IMR-90 (cell line): Measurements from ENCODE around the gene STRN4. TPM values are rescaled to one million over a fixed set of nuclear protein-coding genes. Genes with fewer than 3 reads are reported as not detected.

Source experiments
- ATAC-seq: fragments of 200-7000 bp; cut with Tn5 transposase; 2 replicates; pipeline ENCODE4 v1.9.1; 2020; ENCODE audit warnings: low read depth, mild to moderate bottlenecking, moderate library complexity
- BruUV-seq: library from RNA; stranded (reverse); fragments of 400-500 nt; replicated peaks from 2 replicates; lab custom pipeline; 2021; lab: Mats Ljungman, UMichigan
- CTCF ChIA-PET: fragments of 300-600 bp; formaldehyde crosslinking; extraction: SDS; loops from one replicate; lab custom pipeline; 2021; ENCODE audit warnings: antibody characterized with exemption; lab: Yijun Ruan, JAX
- POLR2A ChIA-PET: fragments of 300-600 bp; sonication (Branson Sonifier 250); formaldehyde crosslinking; loops from one replicate; lab custom pipeline; 2022; ENCODE audit warnings: antibody characterized with exemption; ENCODE audit not compliant: unreplicated experiment; lab: Charles Lee
- DNase-seq: peaks from one replicate; pipeline ENCODE4 v3.0.0; 2013
- H2AFZ ChIP-seq: replicated peaks from 2 replicates; pipeline ENCODE3; 2013; ENCODE audit warnings: low read length, mild to moderate bottlenecking; ENCODE audit not compliant: poor library complexity
- H2AK5ac ChIP-seq: 2 replicates; pipeline ENCODE4 v1.6.1; 2013; ENCODE audit warnings: low read depth, low read length, inconsistent platforms
- H2AK9ac ChIP-seq: replicated peaks from 2 replicates; pipeline ENCODE3; 2013; ENCODE audit warnings: mild to moderate bottlenecking, low read depth, low read length, moderate library complexity; ENCODE audit not compliant: poor library complexity
- H2BK120ac ChIP-seq: 2 replicates; pipeline ENCODE4 v1.6.1; 2013; ENCODE audit warnings: low read depth, low read length, inconsistent platforms
- H2BK15ac ChIP-seq: 3 replicates; pipeline ENCODE4 v1.6.1; 2013; ENCODE audit warnings: low read depth, low read length, inconsistent platforms
- H2BK20ac ChIP-seq: 2 replicates; pipeline ENCODE4 v1.6.1; 2013; ENCODE audit warnings: low read depth, mild to moderate bottlenecking, inconsistent platforms, low read length, moderate library complexity
- H2BK5ac ChIP-seq: 2 replicates; pipeline ENCODE4 v1.6.1; 2013; ENCODE audit warnings: mild to moderate bottlenecking, low read depth, low read length, inconsistent platforms; ENCODE audit not compliant: poor library complexity, severe bottlenecking
- H3K14ac ChIP-seq: replicated peaks from 2 replicates; pipeline ENCODE4 v1.6.1; 2013; ENCODE audit warnings: low read depth, low read length, inconsistent platforms
- H3K18ac ChIP-seq: 2 replicates; pipeline ENCODE4 v1.6.1; 2013; ENCODE audit warnings: low read depth, low read length, control low read depth
- H3K23ac ChIP-seq: 2 replicates; pipeline ENCODE4 v1.6.1; 2013; ENCODE audit warnings: low read depth, low read length, inconsistent platforms
- H3K27ac ChIP-seq: 2 replicates; pipeline ENCODE4 v1.5.1; 2013; ENCODE audit warnings: mild to moderate bottlenecking, control low read depth, low read length; ENCODE audit not compliant: insufficient read depth
- H3K27me3 ChIP-seq: 2 replicates; pipeline ENCODE4 v1.6.1; 2013; ENCODE audit warnings: low read length; ENCODE audit not compliant: control insufficient read depth, insufficient read depth
- H3K36me3 ChIP-seq: 2 replicates; pipeline ENCODE4 v1.6.1; 2013; ENCODE audit warnings: low read length, mixed read lengths; ENCODE audit not compliant: control insufficient read depth, insufficient read depth
- H3K4ac ChIP-seq: 2 replicates; pipeline ENCODE4 v1.6.1; 2013; ENCODE audit warnings: low read depth, low read length, inconsistent platforms
- H3K4me1 ChIP-seq: 2 replicates; pipeline ENCODE4 v1.6.1; 2013; ENCODE audit warnings: low read length, mixed read lengths; ENCODE audit not compliant: control insufficient read depth, insufficient read depth
- H3K4me2 ChIP-seq: 2 replicates; pipeline ENCODE4 v1.6.1; 2013; ENCODE audit warnings: low read depth, mild to moderate bottlenecking, control low read depth, low read length, moderate library complexity
- H3K4me3 ChIP-seq: 2 replicates; pipeline ENCODE4 v1.5.1; 2013; ENCODE audit warnings: low read depth, mild to moderate bottlenecking, control low read depth, low read length, moderate library complexity; ENCODE audit not compliant: insufficient read depth
- H3K56ac ChIP-seq: 2 replicates; pipeline ENCODE4 v1.6.1; 2013; ENCODE audit warnings: low read length, inconsistent platforms; ENCODE audit not compliant: insufficient read depth; ENCODE audit errors: extremely low read depth
- H3K79me1 ChIP-seq, 2 experiments: 2 replicates each; pipeline ENCODE4 v1.6.1; 2013; ENCODE audit warnings: low read length in 2 of 2, inconsistent platforms in 1 of 2, low read depth in 1 of 2
- H3K9ac ChIP-seq: 2 replicates; pipeline ENCODE4 v1.6.1; 2013; ENCODE audit warnings: low read depth, low read length, control low read depth
- H3K9me1 ChIP-seq: 2 replicates; pipeline ENCODE4 v1.6.1; 2013; ENCODE audit warnings: low read length, inconsistent platforms; ENCODE audit not compliant: insufficient read depth
- H3K9me3 ChIP-seq: 2 replicates; pipeline ENCODE4 v1.6.1; 2013; ENCODE audit warnings: low read length; ENCODE audit not compliant: control insufficient read depth, insufficient read depth
- H4K20me1 ChIP-seq: 2 replicates; pipeline ENCODE4 v1.6.1; 2013; ENCODE audit warnings: low read length, inconsistent platforms; ENCODE audit not compliant: insufficient read depth
- H4K5ac ChIP-seq: 2 replicates; pipeline ENCODE4 v1.6.1; 2013; ENCODE audit warnings: mild to moderate bottlenecking, low read depth, low read length, control low read depth
- H4K8ac ChIP-seq, 2 experiments: 2 replicates each; pipeline ENCODE4 v1.6.1; 2013; ENCODE audit warnings: low read depth in 2 of 2, low read length in 2 of 2, control low read depth in 1 of 2, inconsistent platforms in 1 of 2
- H4K91ac ChIP-seq: 2 replicates; pipeline ENCODE4 v1.6.1; 2013; ENCODE audit warnings: low read depth, low read length, inconsistent platforms; ENCODE audit not compliant: insufficient read depth
- MAZ ChIP-seq: IDR thresholded peaks from 2 replicates; pipeline ENCODE4 v1.6.1; 2012; ENCODE audit warnings: low read depth, mild to moderate bottlenecking, low read length, improper control_type of control experiment, moderate library complexity, borderline replicate concordance
- USF2 ChIP-seq: fragments of 150-350 bp; IDR thresholded peaks from 2 replicates; pipeline ENCODE4 v1.6.1; 2017; ENCODE audit warnings: mild to moderate bottlenecking, antibody characterized with exemption, low read length, low read depth
- WGBS, 2 experiments: methylation state at CpG; one replicate each; pipeline versions ENCODE4 v1.1.5 to v1.1.7; 2013; ENCODE audit warnings: missing lambda C conversion rate in 2 of 2; ENCODE audit not compliant: insufficient read length in 1 of 2; ENCODE audit errors: extremely low coverage in 2 of 2; 5-methylcytosine and 5-hydroxymethylcytosine counted together
- dilution Hi-C: fragments of 300-500 bp; cut with HindIII; formaldehyde crosslinking; loops from one replicate; pipeline ENCODE4 v1.14.3; 2018; ENCODE audit warnings: low sequenced_read_pairs; ENCODE audit not compliant: unreplicated experiment
- in situ Hi-C: fragments of 300-500 bp; cut with MboI; formaldehyde crosslinking; loops from 3 replicates; pipeline ENCODE4 v1.14.3; 2019; ENCODE audit warnings: low sequenced_read_pairs, inconsistent platforms, mixed read lengths
- intact Hi-C: fragments of 100-400 bp; cut with micrococcal nuclease; formaldehyde crosslinking; loops from 2 replicates; pipeline ENCODE4 v1.10.0; 2022
- polyA plus RNA-seq, 3 experiments: library from polyadenylated mRNA; depleted of rRNA; stranded (reverse); fragments of >200 nt; gene quantifications; 2 replicates each; pipeline ENCODE4 v1.2.3, GENCODE V29; 2012; ENCODE audit warnings: low replicate concordance in 1 of 3
- total RNA-seq: library from RNA; depleted of rRNA; stranded (reverse); fragments of >200 nt; gene quantifications from 2 replicates; pipeline ENCODE4 v1.2.3, GENCODE V29; 2012

Gene STRN4
- total and polyA plus RNA-seq, 2 of the 4 experiments (the other 2 are of a cell fraction), result 36.7 to 112 TPM

DNA sequence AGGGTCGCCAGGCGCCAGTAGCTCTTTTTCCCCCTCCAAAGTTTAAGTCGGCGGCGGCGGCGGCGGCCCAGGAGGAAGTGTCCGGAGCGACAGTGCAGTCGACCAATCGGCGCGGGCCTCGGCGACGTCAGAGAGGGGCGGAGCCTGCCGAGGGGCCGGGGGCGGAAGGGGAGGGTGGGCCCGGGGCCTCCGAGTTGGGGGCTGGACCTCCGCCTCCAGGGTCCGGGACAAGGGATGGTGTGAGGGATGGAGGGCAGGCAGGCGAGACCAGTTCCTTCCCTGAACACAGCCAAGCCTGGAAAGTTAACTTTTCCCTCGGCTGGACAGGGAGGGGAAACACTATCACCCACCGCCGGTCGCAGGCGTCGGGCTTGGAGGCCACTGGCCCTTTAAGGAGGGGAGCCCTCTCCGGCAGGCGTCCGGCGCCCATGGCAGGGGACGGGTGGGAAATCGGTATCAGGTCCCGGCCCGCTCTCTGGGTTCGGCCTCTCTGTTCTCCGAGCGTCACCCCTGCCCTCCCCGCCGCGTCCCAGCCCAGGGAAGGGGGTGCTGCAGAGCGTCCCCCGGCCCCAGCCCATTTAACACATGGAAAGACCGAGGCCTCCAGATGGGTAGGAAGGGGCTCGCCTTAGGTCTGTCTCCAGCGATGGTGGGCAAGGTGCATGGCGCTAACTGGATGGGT, 29.1 kb downstream of the STRN4 start, which contains the start of gene PRKD2:
Gene PRKD2, minus strand, starts transcription at position 81 of the 682 bp plus-strand sequence. CDS start 744 bp downstream, outside the sequence.
- Histone ChIP-seq H2AK5ac (peak within 1 kb of the TSS; percentile 81), H3K9me1 (no peaks in the 10 kb centered on the region), H4K20me1 (peaks cover 6% of the 10 kb centered on the region), H3K18ac (peak within 1 kb of the TSS; percentile 91), H4K5ac (peak within 1 kb of the TSS; percentile 98), H3K4me3 (peak within 1 kb of the TSS; percentile 93), H3K23ac (peak within 1 kb of the TSS; percentile 86), H2BK120ac (peak within 1 kb of the TSS; percentile 74; the same call in 1 of the 2 replicates), H2AK9ac (peak within 1 kb of the TSS; percentile 89), H4K91ac (peak within 1 kb of the TSS; percentile 29), H3K4me1 (peaks cover 7% of the 10 kb centered on the region), H2AFZ (peak within 1 kb of the TSS; percentile 95), H3K56ac (peak within 1 kb of the TSS; percentile 4; the same call in 1 of the 2 replicates), H3K4ac (peak within 1 kb of the TSS; percentile 91), H2BK15ac (peak within 1 kb of the TSS; percentile 64; the same call in 1 of the 3 replicates), H2BK5ac (peak within 1 kb of the TSS; percentile 97), H3K27ac (peak within 1 kb of the TSS; percentile 99), H3K36me3 (peaks cover 23% of the 10 kb centered on the region), H3K14ac (peak within 1 kb of the TSS; percentile 94), H3K79me1 (peaks cover 6 to 59% of the 10 kb centered on the region in 2 experiments), H3K9me3 (no peaks in the 10 kb centered on the region), H3K9ac (peak within 1 kb of the TSS; percentile 99), H4K8ac (peak within 1 kb of the TSS; percentile 78 to 96), H3K4me2 (peak within 1 kb of the TSS; percentile 98), H2BK20ac (no peak within 1 kb of the TSS), H3K27me3 (no peaks in the 10 kb centered on the region)
- intact Hi-C loops (no loop called here), dilution Hi-C loops (no loop called here), in situ Hi-C loops (no loop called here)
- peak; percentile 68 for DNase-seq
- TF ChIP-seq MAZ (peak; percentile 49; the same call in 1 of the 2 replicates), USF2 (no peak)
- peak; percentile 87 for ATAC-seq
- BruUV-seq, result no TSS peak
- CTCF ChIA-PET, result no interaction called here
- 0% methylated on average over 6 of the region's 52 CpGs; no CpG with 5 or more reads in 1 of the 2 experiments for WGBS, 2 experiments
- POLR2A ChIA-PET, result interaction anchor here (0.7 kb wide), 1 partner anchor 140 kb away, joined by 8 read pairs; no protein-coding TSS in a partner anchor
